H9 (cell line): ENCODE measurements around the gene DNAI7. TPM values are rescaled to one million over a fixed set of nuclear protein-coding genes. Genes with fewer than 3 reads are reported as not detected.

Experiments
- DNase-seq: peaks from one replicate; pipeline ENCODE4 v3.0.0-alpha.2; 2017
- H2AFZ ChIP-seq: one replicate; pipeline ENCODE4 v1.6.1; 2013; ENCODE audit warnings: mild to moderate bottlenecking, low read length, control low read depth, moderate library complexity
- H2AK5ac ChIP-seq: 2 replicates; pipeline ENCODE4 v1.6.1; 2013; ENCODE audit warnings: low read length, control low read depth, mixed read lengths; ENCODE audit not compliant: insufficient read length
- H2BK120ac ChIP-seq: one replicate; pipeline ENCODE4 v1.6.1; 2013; ENCODE audit warnings: low read depth, mild to moderate bottlenecking, low read length, control low read depth, inconsistent platforms; ENCODE audit not compliant: poor library complexity, severe bottlenecking
- H2BK12ac ChIP-seq: 2 replicates; pipeline ENCODE4 v1.6.1; 2013; ENCODE audit warnings: low read length, control low read depth, mixed read lengths, low read depth; ENCODE audit not compliant: insufficient read length
- H2BK15ac ChIP-seq: 2 replicates; pipeline ENCODE4 v1.6.1; 2013; ENCODE audit warnings: low read depth, low read length, control low read depth
- H2BK20ac ChIP-seq: one replicate; pipeline ENCODE4 v1.6.1; 2013; ENCODE audit warnings: low read depth, mild to moderate bottlenecking, low read length, control low read depth, inconsistent platforms; ENCODE audit not compliant: poor library complexity, severe bottlenecking
- H2BK5ac ChIP-seq: 2 replicates; pipeline ENCODE4 v1.6.1; 2013; ENCODE audit warnings: low read length, control low read depth, mixed read lengths; ENCODE audit not compliant: insufficient read length
- H3K14ac ChIP-seq: 2 replicates; pipeline ENCODE4 v1.6.1; 2013; ENCODE audit warnings: low read length, control low read depth; ENCODE audit not compliant: insufficient read depth
- H3K18ac ChIP-seq: 2 replicates; pipeline ENCODE4 v1.6.1; 2013; ENCODE audit warnings: low read depth, mild to moderate bottlenecking, mixed read lengths, low read length, control low read depth; ENCODE audit not compliant: insufficient read length
- H3K23ac ChIP-seq: 2 replicates; pipeline ENCODE4 v1.6.1; 2013; ENCODE audit warnings: low read length, control low read depth, mixed read lengths, low read depth; ENCODE audit not compliant: insufficient read length
- H3K23me2 ChIP-seq: 2 replicates; pipeline ENCODE4 v1.6.1; 2013; ENCODE audit warnings: low read depth, mild to moderate bottlenecking, mixed read lengths, low read length, control low read depth; ENCODE audit not compliant: insufficient read length, poor library complexity, severe bottlenecking
- H3K27ac ChIP-seq: 2 replicates; pipeline ENCODE4 v1.5.1; 2013; ENCODE audit warnings: low read length, control low read depth, mixed read lengths, low read depth; ENCODE audit not compliant: insufficient read length
- H3K27me3 ChIP-seq: 2 replicates; pipeline ENCODE4 v1.6.1; 2013; ENCODE audit warnings: low read length, control low read depth, inconsistent platforms; ENCODE audit not compliant: insufficient read depth
- H3K4ac ChIP-seq: 2 replicates; pipeline ENCODE4 v1.6.1; 2013; ENCODE audit warnings: low read depth, mild to moderate bottlenecking, control low read depth, inconsistent platforms, low read length, moderate library complexity
- H3K4me1 ChIP-seq: 2 replicates; pipeline ENCODE4 v1.6.1; 2013; ENCODE audit warnings: low read length, control low read depth, inconsistent platforms; ENCODE audit not compliant: insufficient read depth
- H3K4me2 ChIP-seq: 2 replicates; pipeline ENCODE4 v1.6.1; 2013; ENCODE audit warnings: low read length, control low read depth, mixed read lengths; ENCODE audit not compliant: insufficient read length, insufficient read depth
- H3K56ac ChIP-seq: 2 replicates; pipeline ENCODE4 v1.6.1; 2013; ENCODE audit warnings: low read depth, mild to moderate bottlenecking, mixed read lengths, low read length, control low read depth; ENCODE audit not compliant: insufficient read length
- H3K79me1 ChIP-seq: 2 replicates; pipeline ENCODE4 v1.6.1; 2013; ENCODE audit warnings: low read depth, mild to moderate bottlenecking, moderate library complexity, low read length, control low read depth, inconsistent platforms; ENCODE audit not compliant: insufficient read depth, poor library complexity, severe bottlenecking
- H3K79me2 ChIP-seq: 2 replicates; pipeline ENCODE4 v1.6.1; 2013; ENCODE audit warnings: low read length, control low read depth, inconsistent platforms; ENCODE audit not compliant: insufficient read depth
- H3K9ac ChIP-seq: 2 replicates; pipeline ENCODE4 v1.6.1; 2013; ENCODE audit warnings: low read length, control low read depth, mixed read lengths; ENCODE audit not compliant: insufficient read length; ENCODE audit errors: extremely low read depth
- H3K9me3 ChIP-seq: one replicate; pipeline ENCODE4 v1.6.1; 2013; ENCODE audit warnings: low read depth, low read length, inconsistent platforms; ENCODE audit not compliant: control insufficient read depth
- H3T11ph ChIP-seq: one replicate; pipeline ENCODE4 v1.6.1; 2013; ENCODE audit warnings: mild to moderate bottlenecking, low read length, control low read depth, inconsistent platforms
- H4K20me1 ChIP-seq: one replicate; pipeline ENCODE4 v1.6.1; 2013; ENCODE audit not compliant: control insufficient read depth, insufficient read length, insufficient read depth
- H4K5ac ChIP-seq: 2 replicates; pipeline ENCODE4 v1.6.1; 2013; ENCODE audit warnings: low read depth, mild to moderate bottlenecking, mixed read lengths, low read length, control low read depth; ENCODE audit not compliant: insufficient read length
- H4K8ac ChIP-seq: replicated peaks from 2 replicates; pipeline ENCODE4 v1.6.1; 2013; ENCODE audit warnings: low read length, control low read depth, mixed read lengths, low read depth; ENCODE audit not compliant: insufficient read length
- H4K91ac ChIP-seq: 2 replicates; pipeline ENCODE4 v1.6.1; 2013; ENCODE audit warnings: low read depth, mild to moderate bottlenecking, moderate library complexity, mixed read lengths, low read length, control low read depth; ENCODE audit not compliant: insufficient read length
- H3K27ac Mint-ChIP-seq, 3 experiments: 2 replicates in 2 of 3; 3 replicates in 1 of 3; pipeline ENCODE4 v1.8.0; 2020 to 2021; ENCODE audit warnings: mixed read lengths in 3 of 3, mild to moderate bottlenecking in 1 of 3, moderate library complexity in 1 of 3
- H3K27me3 Mint-ChIP-seq: 2 replicates; pipeline ENCODE4 v1.8.0; 2021; ENCODE audit warnings: low read depth, mild to moderate bottlenecking, moderate library complexity, mixed read lengths
- H3K36me3 Mint-ChIP-seq, 3 experiments: 2 replicates in 2 of 3; 3 replicates in 1 of 3; pipeline ENCODE4 v1.8.0; 2020 to 2021; ENCODE audit warnings: low read depth in 3 of 3, mixed read lengths in 3 of 3; ENCODE audit not compliant: insufficient read depth in 1 of 3
- H3K4me1 Mint-ChIP-seq, 2 experiments: 2 replicates each; pipeline ENCODE4 v1.8.0; 2020; ENCODE audit warnings: mixed read lengths in 2 of 2
- H3K4me3 Mint-ChIP-seq, 2 experiments: 2 replicates in 1 of 2; 3 replicates in 1 of 2; pipeline ENCODE4 v1.8.0; 2020 to 2021; ENCODE audit warnings: mild to moderate bottlenecking in 2 of 2, mixed read lengths in 2 of 2, moderate library complexity in 1 of 2
- H3K9me3 Mint-ChIP-seq, 2 experiments: 2 replicates in 1 of 2; 3 replicates in 1 of 2; pipeline ENCODE4 v1.8.0; 2020; ENCODE audit warnings: mild to moderate bottlenecking in 2 of 2, mixed read lengths in 2 of 2, moderate library complexity in 1 of 2
- WGBS: extraction: QIAGEN DNeasy Blood & Tissue Kit; methylation state at CpG from one replicate; pipeline ENCODE4 v1.1.7; 2013; ENCODE audit warnings: missing lambda C conversion rate, low lambda C conversion rate, mixed read lengths; ENCODE audit not compliant: insufficient read length; ENCODE audit errors: extremely low coverage; 5-methylcytosine and 5-hydroxymethylcytosine counted together
- total RNA-seq: library from RNA; stranded (reverse); gene quantifications from 2 replicates; pipeline ENCODE4 v1.2.1, GENCODE V29; 2021
- TF ChIP-seq, protein P1 (sequence below): fragments of 200-600 bp; sonication (generic); conservative IDR thresholded peaks from 3 replicates; pipeline ENCODE4 v1.8.0; 2021; ENCODE audit warnings: antibody characterized with exemption, mild to moderate bottlenecking

The DNAI7 gene
- total RNA-seq, 1 experiment from 2014 or later, result not detected

- Histone ChIP-seq H4K5ac (no peak overlapping the region), H2BK15ac (no peak overlapping the region), H4K8ac (no peak overlapping the region), H2BK120ac (no peak overlapping the region), H3K27me3 (no peaks in the 10 kb centered on the region), H3K4ac (no peak overlapping the region), H3K56ac (no peak overlapping the region), H2AK5ac (no peak overlapping the region), H3K14ac (no peak overlapping the region), H2BK5ac (no peak overlapping the region), H3K79me1 (no peaks in the 10 kb centered on the region), H3K23me2 (no peaks in the 10 kb centered on the region), H4K20me1 (no peaks in the 10 kb centered on the region), H2AFZ (no peak overlapping the region), H3K18ac (no peak overlapping the region), H3K27ac (no peak overlapping the region), H3K4me1 (no peaks in the 10 kb centered on the region), H3T11ph (no peak overlapping the region), H3K4me2 (no peak overlapping the region), H3K9ac (no peak overlapping the region), H4K91ac (no peak overlapping the region), H2BK20ac (no peak overlapping the region), H3K23ac (no peak overlapping the region), H2BK12ac (no peak overlapping the region), H3K79me2 (no peaks in the 10 kb centered on the region), H3K9me3 (no peaks in the 10 kb centered on the region)
- no peak overlapping the region for H3K4me3 Mint-ChIP-seq
- peaks cover 19 to 21% of the 10 kb centered on the region in 2 experiments for H3K4me1 Mint-ChIP-seq
- no CpG with 5 or more reads among the region's 2 CpGs for WGBS
- no peak overlapping the region for H3K27ac Mint-ChIP-seq
- H3K9me3 Mint-ChIP-seq, result no peaks in the 10 kb centered on the region; a peak in 1 of 5 replicates
- no peaks in the 10 kb centered on the region for H3K27me3 Mint-ChIP-seq
- TF ChIP-seq, protein P1, sequence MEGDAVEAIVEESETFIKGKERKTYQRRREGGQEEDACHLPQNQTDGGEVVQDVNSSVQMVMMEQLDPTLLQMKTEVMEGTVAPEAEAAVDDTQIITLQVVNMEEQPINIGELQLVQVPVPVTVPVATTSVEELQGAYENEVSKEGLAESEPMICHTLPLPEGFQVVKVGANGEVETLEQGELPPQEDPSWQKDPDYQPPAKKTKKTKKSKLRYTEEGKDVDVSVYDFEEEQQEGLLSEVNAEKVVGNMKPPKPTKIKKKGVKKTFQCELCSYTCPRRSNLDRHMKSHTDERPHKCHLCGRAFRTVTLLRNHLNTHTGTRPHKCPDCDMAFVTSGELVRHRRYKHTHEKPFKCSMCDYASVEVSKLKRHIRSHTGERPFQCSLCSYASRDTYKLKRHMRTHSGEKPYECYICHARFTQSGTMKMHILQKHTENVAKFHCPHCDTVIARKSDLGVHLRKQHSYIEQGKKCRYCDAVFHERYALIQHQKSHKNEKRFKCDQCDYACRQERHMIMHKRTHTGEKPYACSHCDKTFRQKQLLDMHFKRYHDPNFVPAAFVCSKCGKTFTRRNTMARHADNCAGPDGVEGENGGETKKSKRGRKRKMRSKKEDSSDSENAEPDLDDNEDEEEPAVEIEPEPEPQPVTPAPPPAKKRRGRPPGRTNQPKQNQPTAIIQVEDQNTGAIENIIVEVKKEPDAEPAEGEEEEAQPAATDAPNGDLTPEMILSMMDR, result no peak
- no peak for DNase-seq
- no peaks in the 10 kb centered on the region for H3K36me3 Mint-ChIP-seq
Measured at GRCh38 chr12:25131270-25131669, 63.7 kb downstream of the DNAI7 start.
